HepG2 (cell line): Measurements from ENCODE around the gene SCUBE1. TPM values are rescaled to one million over a fixed set of nuclear protein-coding genes. Genes with fewer than 3 reads are reported as not detected.

ENCODE experiments used
- HMGXB3 ChIP-seq: sonication (generic); formaldehyde crosslinking; IDR thresholded peaks from 2 replicates; pipeline ENCODE4 v1.4.0; 2020; ENCODE audit warnings: missing genetic modification reagents, borderline replicate concordance
- ZBTB49 ChIP-seq: sonication (generic); formaldehyde crosslinking; IDR thresholded peaks from 2 replicates; pipeline ENCODE4 v1.4.0; 2020; ENCODE audit warnings: missing genetic modification reagents, borderline replicate concordance
- ZHX2 ChIP-seq, 2 experiments: sonication (generic) in 1 of 2; formaldehyde crosslinking in 1 of 2; IDR thresholded peaks; 2 replicates each; pipeline versions ENCODE4 v1.6.1 to v1.9.0; 2014 to 2022; ENCODE audit warnings: antibody characterized with exemption in 1 of 2, borderline replicate concordance in 1 of 2, inconsistent platforms in 1 of 2, low read depth in 1 of 2, missing genetic modification reagents in 1 of 2
- ZNF276 ChIP-seq: sonication (generic); formaldehyde crosslinking; IDR thresholded peaks from 2 replicates; pipeline ENCODE4 v1.4.0; 2020; ENCODE audit warnings: mild to moderate bottlenecking, low read depth, missing genetic modification reagents
- ZNF383 ChIP-seq: sonication (generic); formaldehyde crosslinking; IDR thresholded peaks from 2 replicates; pipeline ENCODE4 v1.4.0; 2020; ENCODE audit warnings: missing genetic modification reagents, mild to moderate bottlenecking, borderline replicate concordance
- polyA plus RNA-seq, 8 experiments: library from polyadenylated mRNA; depleted of rRNA in 3 of 8; stranded (reverse) in 7 of 8; unstranded in 1 of 8; fragments of >200 nt; fragmentation: Illumina TruSeq in 4 of 8; extraction: Trizol in 4 of 8; gene quantifications; 2 replicates each; pipeline versions ENCODE4 v1.2.1 to v1.2.3, GENCODE V29; 2011 to 2016; ENCODE audit warnings: low read depth in 4 of 8, missing spikeins in 1 of 8, mixed read lengths in 1 of 8; ENCODE audit not compliant: insufficient read depth in 1 of 8
- total RNA-seq, 5 experiments: library from RNA; depleted of rRNA; stranded (reverse); fragments of >200 nt; fragmentation: Illumina TruSeq; extraction: Trizol; gene quantifications; 2 replicates each; pipeline ENCODE4 v1.2.3, GENCODE V29; 2016; ENCODE audit warnings: low read depth in 1 of 5
- TF ChIP-seq, protein P1 (sequence below): sonication (generic); formaldehyde crosslinking; IDR thresholded peaks from 2 replicates; pipeline ENCODE4 v1.4.0; 2020; ENCODE audit warnings: missing genetic modification reagents
- TF ChIP-seq, protein P2 (sequence below): sonication (generic); formaldehyde crosslinking; IDR thresholded peaks from 2 replicates; pipeline ENCODE4 v1.9.0; 2021; ENCODE audit warnings: missing genetic modification reagents, mild to moderate bottlenecking, borderline replicate concordance

The SCUBE1 gene
- total and polyA plus RNA-seq, 2 of the 13 experiments (the other 11 are each of a cell fraction or from before 2014, with no cell fraction given) = under 0.01 to 0.05 TPM

DNA sequence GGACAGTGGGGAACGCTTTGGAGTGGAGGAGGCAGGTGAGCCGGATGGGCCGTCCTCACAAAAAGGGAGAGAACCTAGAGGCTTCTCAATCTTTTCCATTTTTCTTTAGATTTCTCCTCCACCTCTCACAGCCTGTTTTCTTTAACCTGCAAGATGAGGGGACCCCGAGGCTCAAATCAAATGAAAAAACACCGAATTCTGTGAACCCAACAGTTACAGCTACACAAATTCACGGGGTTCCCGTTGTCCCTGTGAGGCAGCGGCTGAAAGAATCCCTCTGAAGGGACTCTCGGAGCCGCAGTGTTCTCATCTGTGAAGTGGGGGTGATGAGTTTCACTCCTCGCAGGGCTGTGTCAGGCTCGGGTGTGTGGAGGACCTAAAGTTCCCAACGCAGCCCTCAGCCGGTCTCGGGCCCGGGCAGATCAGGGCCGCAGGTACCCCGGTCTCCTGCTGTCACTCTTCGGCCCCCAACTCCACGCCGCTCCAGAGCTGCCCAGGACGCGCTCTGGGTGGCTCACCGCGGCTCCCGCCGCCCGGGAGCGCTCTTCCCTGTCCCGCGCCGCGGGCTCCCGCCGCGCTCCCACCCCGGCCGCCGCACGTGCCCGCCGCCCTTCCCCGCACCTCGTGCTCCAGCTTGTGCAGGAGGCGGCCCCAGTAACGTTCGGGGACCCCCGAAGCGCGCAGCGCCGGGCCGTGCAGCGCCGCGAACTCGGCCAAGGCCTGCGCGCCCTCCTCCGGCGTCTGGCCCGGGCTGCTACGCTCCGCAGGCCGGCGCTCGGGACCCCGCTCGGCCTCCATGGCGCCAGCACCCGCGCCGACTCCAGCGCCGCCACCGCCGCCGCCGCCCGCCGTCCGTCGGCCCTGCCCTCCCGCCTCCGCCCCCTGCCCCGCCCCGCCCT, 156.7 kb downstream of the SCUBE1 start, which contains the start of gene TTLL12 (continued):
- TF ChIP-seq, protein P1, sequence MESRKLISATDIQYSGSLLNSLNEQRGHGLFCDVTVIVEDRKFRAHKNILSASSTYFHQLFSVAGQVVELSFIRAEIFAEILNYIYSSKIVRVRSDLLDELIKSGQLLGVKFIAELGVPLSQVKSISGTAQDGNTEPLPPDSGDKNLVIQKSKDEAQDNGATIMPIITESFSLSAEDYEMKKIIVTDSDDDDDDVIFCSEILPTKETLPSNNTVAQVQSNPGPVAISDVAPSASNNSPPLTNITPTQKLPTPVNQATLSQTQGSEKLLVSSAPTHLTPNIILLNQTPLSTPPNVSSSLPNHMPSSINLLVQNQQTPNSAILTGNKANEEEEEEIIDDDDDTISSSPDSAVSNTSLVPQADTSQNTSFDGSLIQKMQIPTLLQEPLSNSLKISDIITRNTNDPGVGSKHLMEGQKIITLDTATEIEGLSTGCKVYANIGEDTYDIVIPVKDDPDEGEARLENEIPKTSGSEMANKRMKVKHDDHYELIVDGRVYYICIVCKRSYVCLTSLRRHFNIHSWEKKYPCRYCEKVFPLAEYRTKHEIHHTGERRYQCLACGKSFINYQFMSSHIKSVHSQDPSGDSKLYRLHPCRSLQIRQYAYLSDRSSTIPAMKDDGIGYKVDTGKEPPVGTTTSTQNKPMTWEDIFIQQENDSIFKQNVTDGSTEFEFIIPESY (CRISPR knock-in tag) = no peak
- TF ChIP-seq, protein P2, sequence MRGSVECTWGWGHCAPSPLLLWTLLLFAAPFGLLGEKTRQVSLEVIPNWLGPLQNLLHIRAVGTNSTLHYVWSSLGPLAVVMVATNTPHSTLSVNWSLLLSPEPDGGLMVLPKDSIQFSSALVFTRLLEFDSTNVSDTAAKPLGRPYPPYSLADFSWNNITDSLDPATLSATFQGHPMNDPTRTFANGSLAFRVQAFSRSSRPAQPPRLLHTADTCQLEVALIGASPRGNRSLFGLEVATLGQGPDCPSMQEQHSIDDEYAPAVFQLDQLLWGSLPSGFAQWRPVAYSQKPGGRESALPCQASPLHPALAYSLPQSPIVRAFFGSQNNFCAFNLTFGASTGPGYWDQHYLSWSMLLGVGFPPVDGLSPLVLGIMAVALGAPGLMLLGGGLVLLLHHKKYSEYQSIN (CRISPR knock-in tag) = no peak
- TF ChIP-seq HMGXB3 (no peak), ZBTB49 (CRISPR knock-in tag) (no peak), ZHX2 (IDR thresholded peaks at IDR 0.05; ENCODE audit: low read depth) (no peak), ZHX2 (CRISPR knock-in tag; IDR thresholded peaks at IDR 0.05; ENCODE audit: borderline replicate concordance) (0 out of 2 replicates have a peak, but pooled peaks have one; percentile 31), ZNF276 (no peak), ZNF383 (CRISPR knock-in tag) (no peak)
